ENCODE data around the gene NR4A3.

NR4A3 gene

GRCh38 chr9:99793528-99793927 lies 28.2 kb upstream of the NR4A3 start:
- no peaks in the 10 kb centered on the region for H3K27me3 ChIP-seq (ENCODE audit: control insufficient read depth, insufficient read depth, low read length)

DNA sequence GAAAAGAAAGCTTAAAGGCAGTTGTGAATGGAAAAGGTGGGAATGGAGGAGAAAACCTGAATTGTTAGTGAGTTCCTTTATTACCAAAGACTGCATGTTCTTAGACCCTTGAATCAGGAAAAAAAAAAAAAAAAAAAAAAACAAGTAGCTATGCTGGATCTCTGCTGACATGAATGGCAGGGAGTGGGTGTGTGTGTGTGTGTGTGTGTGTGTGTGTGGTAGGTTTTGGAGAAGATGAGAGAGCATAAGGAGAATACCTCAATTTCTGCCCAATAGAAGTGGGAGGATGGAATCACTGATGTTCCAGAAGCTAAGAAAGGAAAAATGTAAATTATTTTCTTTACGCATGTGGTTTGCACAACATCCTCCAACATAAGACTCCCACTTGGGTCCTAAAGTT lies 25.5 kb upstream of the NR4A3 start:
- H3K4me1 ChIP-seq (ENCODE audit: control insufficient read depth, insufficient read depth, low read length) = no peaks in the 10 kb centered on the region
- no peaks in the 10 kb centered on the region for H3K9me3 ChIP-seq (ENCODE audit: control insufficient read depth, insufficient read depth, low read depth, low read length)
- H3K4me3 ChIP-seq (ENCODE audit: low read depth, low read length) = no peak overlapping the region
- no peaks in the 10 kb centered on the region for H3K27me3 ChIP-seq (ENCODE audit: control insufficient read depth, insufficient read depth, low read length)
- H3K27ac ChIP-seq (ENCODE audit: low read depth, low read length) = no peak overlapping the region
- no peaks in the 10 kb centered on the region for H3K36me3 ChIP-seq (ENCODE audit: control insufficient read depth, insufficient read depth, low read length)
- no peak overlapping the region for H3K9ac ChIP-seq (ENCODE audit: low read length)

More at GRCh38 chr9:99793528-99793927, 28.2 kb upstream of the NR4A3 start:
- Histone ChIP-seq H3K4me3 (ENCODE audit: low read depth, low read length) (no peak overlapping the region), H3K9ac (ENCODE audit: low read length) (no peak overlapping the region), H3K9me3 (ENCODE audit: control insufficient read depth, insufficient read depth, low read depth, low read length) (0 out of 2 replicates have a peak, but pooled peaks cover 2% of the 10 kb centered on the region), H3K4me1 (ENCODE audit: control insufficient read depth, insufficient read depth, low read length) (no peaks in the 10 kb centered on the region), H3K36me3 (ENCODE audit: control insufficient read depth, insufficient read depth, low read length) (no peaks in the 10 kb centered on the region), H3K27ac (ENCODE audit: low read depth, low read length) (no peak overlapping the region)

DNA sequence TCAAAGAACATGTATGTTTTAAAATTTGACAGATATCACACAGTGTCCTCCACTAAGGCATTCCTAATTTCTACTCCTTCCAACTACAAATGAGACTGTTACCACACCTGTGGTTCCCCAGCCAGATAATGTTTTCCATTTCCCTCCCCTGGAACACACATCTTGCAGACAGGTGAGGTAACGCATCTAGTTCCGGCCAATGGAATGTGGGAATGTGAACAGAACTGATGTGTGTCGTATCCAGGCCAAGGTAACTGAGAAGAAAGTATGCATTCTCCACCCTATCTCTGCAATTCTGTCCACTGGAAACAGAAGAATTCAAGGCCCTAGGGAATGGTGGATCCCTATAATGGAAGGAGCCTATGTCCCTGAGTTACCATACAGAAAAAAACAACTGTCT lies 19.9 kb upstream of the NR4A3 start:
- Histone ChIP-seq H3K9me3 (ENCODE audit: control insufficient read depth, insufficient read depth, low read depth, low read length) (no peaks in the 10 kb centered on the region), H3K4me1 (ENCODE audit: control insufficient read depth, insufficient read depth, low read length) (no peaks in the 10 kb centered on the region), H3K27ac (ENCODE audit: low read depth, low read length) (no peak overlapping the region), H3K4me3 (ENCODE audit: low read depth, low read length) (no peak overlapping the region), H3K27me3 (ENCODE audit: control insufficient read depth, insufficient read depth, low read length) (no peaks in the 10 kb centered on the region), H3K9ac (ENCODE audit: low read length) (no peak overlapping the region), H3K36me3 (ENCODE audit: control insufficient read depth, insufficient read depth, low read length) (no peaks in the 10 kb centered on the region)

DNA sequence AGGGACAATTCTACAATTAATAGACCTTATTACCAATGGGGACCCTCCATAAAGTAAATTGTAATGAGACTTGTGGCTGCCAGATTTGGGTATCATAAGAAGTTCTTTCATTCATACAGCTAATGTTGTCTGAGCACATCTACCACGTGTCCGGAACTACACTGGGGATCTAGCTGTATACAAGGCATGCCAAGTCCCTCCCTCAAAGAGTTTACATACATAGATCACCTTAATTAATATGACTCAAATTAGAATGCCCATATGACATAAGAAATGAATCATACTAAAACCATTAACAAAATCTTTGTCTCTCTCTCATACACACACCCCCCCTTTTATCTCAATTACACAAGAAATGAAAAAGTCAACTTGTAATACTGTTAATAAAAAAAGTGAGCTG lies 18.0 kb upstream of the NR4A3 start:
- H3K36me3 ChIP-seq (ENCODE audit: control insufficient read depth, insufficient read depth, low read length) = no peaks in the 10 kb centered on the region
- H3K27ac ChIP-seq (ENCODE audit: low read depth, low read length) = no peak overlapping the region
- H3K9me3 ChIP-seq (ENCODE audit: control insufficient read depth, insufficient read depth, low read depth, low read length) = no peaks in the 10 kb centered on the region
- no peak overlapping the region for H3K9ac ChIP-seq (ENCODE audit: low read length)
- H3K27me3 ChIP-seq (ENCODE audit: control insufficient read depth, insufficient read depth, low read length) = no peaks in the 10 kb centered on the region
- no peaks in the 10 kb centered on the region for H3K4me1 ChIP-seq (ENCODE audit: control insufficient read depth, insufficient read depth, low read length)
- H3K4me3 ChIP-seq (ENCODE audit: low read depth, low read length) = no peak overlapping the region

DNA sequence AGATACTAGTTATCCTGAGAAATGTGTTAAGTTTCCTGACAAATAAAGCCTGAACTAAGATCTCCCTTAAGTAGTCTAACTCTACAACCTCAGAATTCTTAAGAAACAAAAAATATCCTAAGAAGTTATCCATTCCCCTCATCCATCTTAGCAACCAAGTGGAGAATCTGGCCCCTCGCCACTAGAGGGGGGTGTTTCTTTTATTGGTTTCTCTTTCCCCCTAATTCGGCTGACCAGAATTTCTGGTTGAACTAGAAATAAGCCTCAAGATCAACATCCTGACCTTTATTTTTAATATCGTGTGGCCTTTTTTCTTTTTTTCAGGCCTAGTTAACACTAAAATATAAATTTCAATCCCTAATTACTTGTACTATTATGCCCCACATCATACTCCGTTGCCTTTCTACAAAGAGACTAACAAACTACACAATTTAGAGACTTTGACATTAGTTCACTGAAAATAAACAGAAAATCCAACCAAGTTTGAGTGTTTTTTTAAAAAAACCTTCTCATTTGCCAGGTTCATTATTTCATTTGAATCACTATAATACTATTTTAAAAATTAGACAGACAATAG lies 14.3 kb upstream of the NR4A3 start:
- Histone ChIP-seq H3K4me3 (ENCODE audit: low read depth, low read length) (no peak overlapping the region), H3K27me3 (ENCODE audit: control insufficient read depth, insufficient read depth, low read length) (no peaks in the 10 kb centered on the region), H3K27ac (ENCODE audit: low read depth, low read length) (no peak overlapping the region), H3K36me3 (ENCODE audit: control insufficient read depth, insufficient read depth, low read length) (no peaks in the 10 kb centered on the region), H3K9me3 (ENCODE audit: control insufficient read depth, insufficient read depth, low read depth, low read length) (no peaks in the 10 kb centered on the region), H3K9ac (ENCODE audit: low read length) (no peak overlapping the region), H3K4me1 (ENCODE audit: control insufficient read depth, insufficient read depth, low read length) (peaks cover 24% of the 10 kb centered on the region)

DNA sequence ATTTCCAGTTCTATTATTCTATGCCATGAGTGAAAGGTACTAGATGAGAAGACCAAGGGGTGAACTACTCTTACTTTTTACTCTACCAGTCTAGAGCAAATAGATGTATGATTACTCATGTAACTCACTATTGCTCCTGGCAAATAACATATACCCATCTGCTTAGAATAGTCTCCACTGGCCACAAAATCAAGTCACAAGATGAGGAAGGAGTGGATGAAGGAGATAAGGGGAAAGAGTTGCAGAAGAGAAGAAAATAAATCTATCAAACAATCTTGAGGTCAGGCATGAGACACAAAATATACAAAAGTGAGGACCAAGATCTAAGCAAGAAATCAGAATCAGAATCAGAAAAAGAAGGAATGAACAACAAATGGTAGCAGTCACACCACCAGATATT lies 13.7 kb upstream of the NR4A3 start:
- H3K4me3 ChIP-seq (ENCODE audit: low read depth, low read length) = no peak overlapping the region

GRCh38 chr9:99808454-99808853 lies 13.2 kb upstream of the NR4A3 start:
- Histone ChIP-seq H3K36me3 (ENCODE audit: control insufficient read depth, insufficient read depth, low read length) (no peaks in the 10 kb centered on the region), H3K4me1 (ENCODE audit: control insufficient read depth, insufficient read depth, low read length) (peaks cover 30% of the 10 kb centered on the region), H3K27me3 (ENCODE audit: control insufficient read depth, insufficient read depth, low read length) (no peaks in the 10 kb centered on the region), H3K9me3 (ENCODE audit: control insufficient read depth, insufficient read depth, low read depth, low read length) (no peaks in the 10 kb centered on the region), H3K9ac (ENCODE audit: low read length) (no peak overlapping the region), H3K27ac (ENCODE audit: low read depth, low read length) (no peak overlapping the region), H3K4me3 (ENCODE audit: low read depth, low read length) (no peak overlapping the region)

More for the DNA sequence above, 13.7 kb upstream of the NR4A3 start:
- Histone ChIP-seq H3K36me3 (ENCODE audit: control insufficient read depth, insufficient read depth, low read length) (no peaks in the 10 kb centered on the region), H3K27me3 (ENCODE audit: control insufficient read depth, insufficient read depth, low read length) (no peaks in the 10 kb centered on the region), H3K27ac (ENCODE audit: low read depth, low read length) (no peak overlapping the region), H3K9me3 (ENCODE audit: control insufficient read depth, insufficient read depth, low read depth, low read length) (no peaks in the 10 kb centered on the region), H3K9ac (ENCODE audit: low read length) (no peak overlapping the region), H3K4me1 (ENCODE audit: control insufficient read depth, insufficient read depth, low read length) (peaks cover 28% of the 10 kb centered on the region)

DNA sequence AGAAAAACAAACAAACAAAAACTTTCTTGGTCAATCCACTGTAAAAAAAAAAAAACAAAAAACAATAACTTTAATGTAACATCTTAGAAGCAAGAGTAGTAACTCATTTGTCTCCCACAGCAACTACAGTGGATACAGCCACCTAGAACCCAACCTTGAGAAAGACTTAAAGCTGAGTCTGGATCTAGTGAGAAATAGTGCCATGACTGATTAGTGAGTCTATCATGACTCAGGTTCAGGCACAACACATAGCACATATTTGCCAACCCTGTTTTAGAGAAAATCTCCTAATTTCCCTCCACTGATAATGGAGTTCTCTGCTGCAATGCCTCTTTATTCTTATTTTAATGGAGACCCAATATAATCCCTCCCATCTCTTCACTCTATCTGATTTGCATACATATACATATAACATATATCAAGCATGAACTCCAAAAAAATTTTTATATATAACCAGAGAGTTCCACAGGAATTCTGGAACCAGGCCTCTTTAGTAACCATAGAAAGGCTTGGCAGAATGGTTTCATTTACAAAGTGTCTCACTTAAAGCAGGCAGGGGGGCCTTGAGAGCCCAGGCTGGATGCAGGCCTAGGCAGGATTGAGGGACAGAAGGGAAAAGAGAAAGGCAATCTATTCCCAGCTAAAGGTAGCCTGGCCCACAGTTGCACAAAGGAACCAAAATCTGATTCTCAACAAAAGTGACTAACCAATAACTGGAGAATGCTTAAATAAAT lies 11.9 kb upstream of the NR4A3 start:
- H3K27me3 ChIP-seq (ENCODE audit: control insufficient read depth, insufficient read depth, low read length) = no peaks in the 10 kb centered on the region
- H3K9me3 ChIP-seq (ENCODE audit: control insufficient read depth, insufficient read depth, low read depth, low read length) = no peaks in the 10 kb centered on the region
- H3K9ac ChIP-seq (ENCODE audit: low read length) = no peak overlapping the region
- H3K27ac ChIP-seq (ENCODE audit: low read depth, low read length) = no peak overlapping the region
- no peaks in the 10 kb centered on the region for H3K36me3 ChIP-seq (ENCODE audit: control insufficient read depth, insufficient read depth, low read length)
- peaks cover 39% of the 10 kb centered on the region for H3K4me1 ChIP-seq (ENCODE audit: control insufficient read depth, insufficient read depth, low read length)
- no peak overlapping the region for H3K4me3 ChIP-seq (ENCODE audit: low read depth, low read length)

GRCh38 chr9:99811172-99811571 lies 10.5 kb upstream of the NR4A3 start:
- no peaks in the 10 kb centered on the region for H3K9me3 ChIP-seq (ENCODE audit: control insufficient read depth, insufficient read depth, low read depth, low read length)
- H3K27ac ChIP-seq (ENCODE audit: low read depth, low read length) = no peak overlapping the region
- peaks cover 45% of the 10 kb centered on the region for H3K4me1 ChIP-seq (ENCODE audit: control insufficient read depth, insufficient read depth, low read length)
- H3K9ac ChIP-seq (ENCODE audit: low read length) = no peak overlapping the region
- H3K27me3 ChIP-seq (ENCODE audit: control insufficient read depth, insufficient read depth, low read length) = no peaks in the 10 kb centered on the region
- no peaks in the 10 kb centered on the region for H3K36me3 ChIP-seq (ENCODE audit: control insufficient read depth, insufficient read depth, low read length)
- no peak overlapping the region for H3K4me3 ChIP-seq (ENCODE audit: low read depth, low read length)

DNA sequence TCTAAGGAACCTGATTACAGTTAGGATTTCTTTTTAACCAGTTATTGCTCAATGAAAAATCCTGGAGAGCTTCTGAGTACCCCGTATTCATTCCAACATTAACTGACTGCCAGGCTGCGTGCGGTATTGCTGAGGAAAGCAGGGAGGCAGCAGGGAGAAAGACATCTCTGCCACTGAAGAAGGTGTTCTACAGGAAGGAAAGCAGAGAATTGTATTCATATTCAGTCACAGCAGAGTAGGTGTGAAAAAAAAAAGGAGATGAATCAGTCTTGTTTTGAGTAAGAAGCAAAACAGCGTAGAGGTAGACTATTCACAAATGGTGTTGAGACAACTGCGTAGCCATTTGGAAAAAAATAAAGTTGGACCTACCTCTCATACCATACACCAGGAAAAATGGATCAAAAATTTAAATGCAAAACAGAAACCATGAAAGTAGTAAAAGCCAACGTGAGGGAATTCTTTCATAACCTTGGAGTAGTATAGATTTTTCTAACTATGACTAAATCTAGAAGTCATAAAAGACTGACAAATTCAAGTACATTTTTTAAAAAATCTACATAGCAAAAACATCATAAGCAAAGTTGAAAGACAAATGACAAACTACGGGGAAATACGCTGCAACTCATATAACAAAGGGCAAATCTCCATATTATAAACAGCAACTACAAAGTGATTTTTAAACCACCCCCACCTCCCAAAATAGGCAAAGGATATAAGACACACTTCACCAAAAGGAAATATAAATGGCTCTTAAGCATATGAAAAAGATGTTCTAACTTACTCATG lies 9.9 kb upstream of the NR4A3 start:
- Histone ChIP-seq H3K4me3 (ENCODE audit: low read depth, low read length) (no peak overlapping the region), H3K27ac (ENCODE audit: low read depth, low read length) (no peak overlapping the region), H3K27me3 (ENCODE audit: control insufficient read depth, insufficient read depth, low read length) (no peaks in the 10 kb centered on the region), H3K9me3 (ENCODE audit: control insufficient read depth, insufficient read depth, low read depth, low read length) (no peaks in the 10 kb centered on the region), H3K9ac (ENCODE audit: low read length) (no peak overlapping the region), H3K4me1 (ENCODE audit: control insufficient read depth, insufficient read depth, low read length) (peaks cover 45% of the 10 kb centered on the region), H3K36me3 (ENCODE audit: control insufficient read depth, insufficient read depth, low read length) (no peaks in the 10 kb centered on the region)

- Histone ChIP-seq H3K27ac (ENCODE audit: low read depth, low read length) (no peak overlapping the region), H3K27me3 (ENCODE audit: control insufficient read depth, insufficient read depth, low read length) (no peaks in the 10 kb centered on the region), H3K4me3 (ENCODE audit: low read depth, low read length) (no peak overlapping the region), H3K9me3 (ENCODE audit: control insufficient read depth, insufficient read depth, low read depth, low read length) (no peaks in the 10 kb centered on the region), H3K4me1 (ENCODE audit: control insufficient read depth, insufficient read depth, low read length) (peaks cover 51% of the 10 kb centered on the region), H3K9ac (ENCODE audit: low read length) (no peak overlapping the region), H3K36me3 (ENCODE audit: control insufficient read depth, insufficient read depth, low read length) (no peaks in the 10 kb centered on the region)
These were observed 7.9 kb upstream of the NR4A3 start for GRCh38 chr9:99813739-99814138.
